VCaP (cell line): Measurements from ENCODE around the gene RNF214.

Experiments
- H3K27ac ChIP-seq: fragments of 450-650 bp; 2 replicates; pipeline ENCODE4 v1.5.1; 2017
- TF ChIP-seq, protein P1 (sequence below): fragments of 450-650 bp; conservative IDR thresholded peaks from 2 replicates; pipeline ENCODE4 v1.5.1; 2017; ENCODE audit warnings: mild to moderate bottlenecking, moderate library complexity

Gene RNF214

DNA sequence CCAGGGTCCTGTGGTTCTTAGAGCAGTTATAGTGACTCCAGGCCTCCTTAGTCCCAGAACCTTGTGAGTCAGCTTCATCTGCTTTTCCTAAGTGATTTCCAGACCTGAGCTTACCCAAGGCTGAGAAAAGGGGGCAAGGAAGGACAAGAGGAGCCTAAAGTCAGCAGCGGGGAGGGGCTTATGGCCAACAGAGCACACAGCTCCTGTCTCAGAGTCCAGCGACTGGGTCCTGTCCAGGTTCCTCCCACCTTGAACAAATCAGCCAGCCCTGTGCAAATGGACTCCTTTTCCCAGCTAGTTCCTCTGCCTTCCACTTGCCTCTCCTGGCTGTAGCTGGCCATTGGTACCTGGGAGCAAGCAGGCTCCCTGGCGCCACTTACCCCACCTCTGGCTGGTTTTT, 72.7 kb downstream of the RNF214 start:
- TF ChIP-seq, protein P1, sequence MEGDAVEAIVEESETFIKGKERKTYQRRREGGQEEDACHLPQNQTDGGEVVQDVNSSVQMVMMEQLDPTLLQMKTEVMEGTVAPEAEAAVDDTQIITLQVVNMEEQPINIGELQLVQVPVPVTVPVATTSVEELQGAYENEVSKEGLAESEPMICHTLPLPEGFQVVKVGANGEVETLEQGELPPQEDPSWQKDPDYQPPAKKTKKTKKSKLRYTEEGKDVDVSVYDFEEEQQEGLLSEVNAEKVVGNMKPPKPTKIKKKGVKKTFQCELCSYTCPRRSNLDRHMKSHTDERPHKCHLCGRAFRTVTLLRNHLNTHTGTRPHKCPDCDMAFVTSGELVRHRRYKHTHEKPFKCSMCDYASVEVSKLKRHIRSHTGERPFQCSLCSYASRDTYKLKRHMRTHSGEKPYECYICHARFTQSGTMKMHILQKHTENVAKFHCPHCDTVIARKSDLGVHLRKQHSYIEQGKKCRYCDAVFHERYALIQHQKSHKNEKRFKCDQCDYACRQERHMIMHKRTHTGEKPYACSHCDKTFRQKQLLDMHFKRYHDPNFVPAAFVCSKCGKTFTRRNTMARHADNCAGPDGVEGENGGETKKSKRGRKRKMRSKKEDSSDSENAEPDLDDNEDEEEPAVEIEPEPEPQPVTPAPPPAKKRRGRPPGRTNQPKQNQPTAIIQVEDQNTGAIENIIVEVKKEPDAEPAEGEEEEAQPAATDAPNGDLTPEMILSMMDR, result no peak
- no peak overlapping the region for H3K27ac ChIP-seq

DNA sequence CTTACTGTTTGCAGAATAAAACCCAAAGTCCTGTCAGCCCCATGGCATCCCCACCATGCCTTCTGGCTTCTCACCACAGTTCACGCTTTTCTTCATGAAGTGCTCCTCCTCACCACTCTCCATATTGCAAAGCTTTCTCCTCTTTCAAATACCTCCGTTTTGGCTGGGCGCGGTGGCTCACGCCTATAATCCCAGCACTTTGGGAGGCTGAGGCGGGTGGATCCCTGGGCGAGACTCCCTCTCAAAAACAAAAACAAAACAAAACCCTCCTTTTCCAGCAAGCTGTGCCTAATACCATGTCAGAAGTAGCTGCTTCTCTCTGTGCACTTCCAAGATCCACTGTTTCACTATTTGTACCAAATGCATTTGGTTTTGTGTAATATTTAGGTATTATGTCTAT, 76.8 kb downstream of the RNF214 start:
- TF ChIP-seq, protein P1, result no peak
- H3K27ac ChIP-seq, result no peak overlapping the region

DNA sequence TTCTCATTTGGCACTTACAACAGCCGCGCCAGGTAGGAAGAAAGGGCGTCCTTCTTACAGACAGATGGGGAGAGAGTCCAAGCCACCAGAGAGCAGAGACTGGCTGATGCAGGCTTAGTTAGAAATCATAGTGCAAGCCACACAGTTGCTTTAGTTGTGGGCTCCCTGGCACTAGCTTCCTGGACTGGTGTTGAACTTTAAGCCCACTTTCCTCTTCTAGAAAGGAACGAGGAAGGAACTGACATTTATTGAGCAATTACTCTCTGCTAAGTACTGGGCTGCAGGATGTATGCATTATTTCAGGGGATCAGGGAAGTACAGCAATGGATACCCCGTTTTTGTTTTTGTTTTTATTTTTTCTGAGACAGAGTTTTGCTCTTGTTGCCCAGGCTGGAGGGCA, 80.6 kb downstream of the RNF214 start:
- peak overlapping the region; percentile 79; the same call in 1 of the 2 replicates for H3K27ac ChIP-seq
- TF ChIP-seq, protein P1, result no peak

DNA sequence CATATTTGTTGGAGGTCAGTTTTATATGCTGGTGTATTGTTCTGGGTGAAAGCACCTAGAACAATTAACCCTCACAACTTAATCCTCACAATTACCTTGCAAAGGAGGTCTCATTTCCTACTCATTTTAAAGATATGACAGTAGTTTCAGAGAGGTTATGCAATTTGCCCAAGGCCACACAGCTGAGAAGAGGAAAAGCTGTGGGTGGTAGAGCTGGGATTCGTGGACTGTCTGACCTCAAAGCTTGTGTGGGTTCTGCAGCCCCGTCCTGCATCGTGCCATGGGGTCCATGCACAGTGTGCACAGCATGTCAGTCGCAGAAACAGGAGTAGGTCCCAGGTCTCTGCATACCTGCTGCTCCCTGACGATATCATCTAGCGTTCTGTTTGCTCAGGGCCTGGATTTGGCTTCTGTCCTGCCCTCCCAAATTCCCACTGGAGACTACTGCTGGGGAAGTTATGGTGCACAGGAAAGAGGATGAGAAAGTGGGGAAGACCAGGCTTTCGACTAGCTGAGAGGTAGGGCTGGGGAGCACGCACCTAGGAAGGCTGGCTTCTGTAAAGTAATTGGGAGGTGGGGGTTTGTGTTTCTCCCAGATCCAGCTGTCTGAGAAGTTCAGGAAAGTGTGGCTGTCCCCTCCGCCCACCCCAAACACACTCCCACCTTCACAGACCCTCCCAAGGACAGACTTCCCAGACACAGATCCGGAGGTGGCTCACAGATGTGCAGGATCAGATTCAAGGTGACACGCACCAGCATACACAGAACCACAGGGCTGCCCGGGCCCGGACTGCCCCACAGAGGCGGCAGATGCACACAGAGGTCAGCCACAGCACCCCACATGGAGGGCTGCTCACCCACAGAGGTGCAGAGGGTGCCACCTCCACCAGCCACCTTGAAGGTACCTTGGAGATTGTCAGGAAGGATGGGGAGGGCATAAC, 81.6 kb downstream of the RNF214 start:
- H3K27ac ChIP-seq, result peak overlapping the region; percentile 79
- TF ChIP-seq, protein P1, result no peak

DNA sequence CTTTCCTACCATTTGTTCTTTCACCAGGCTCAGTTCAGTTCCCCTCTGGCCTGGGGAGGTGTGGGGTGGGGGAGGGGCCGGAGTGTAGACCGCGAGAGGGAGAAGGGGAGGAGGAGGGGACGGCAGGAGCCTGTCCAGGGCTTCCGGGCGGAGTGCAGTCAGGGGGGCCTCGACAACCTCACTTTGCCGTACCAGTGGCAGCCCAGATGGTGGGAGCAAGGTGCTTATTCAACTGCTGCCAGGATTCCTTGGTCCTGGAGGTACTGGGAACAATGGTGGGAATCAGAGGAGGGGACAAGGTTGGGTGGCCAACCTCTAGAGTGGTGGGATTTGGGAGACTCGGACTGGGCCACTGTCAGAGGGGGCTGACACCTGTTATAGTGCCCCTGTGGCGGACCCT, 82.4 kb downstream of the RNF214 start:
- peak overlapping the region; percentile 79 for H3K27ac ChIP-seq

DNA sequence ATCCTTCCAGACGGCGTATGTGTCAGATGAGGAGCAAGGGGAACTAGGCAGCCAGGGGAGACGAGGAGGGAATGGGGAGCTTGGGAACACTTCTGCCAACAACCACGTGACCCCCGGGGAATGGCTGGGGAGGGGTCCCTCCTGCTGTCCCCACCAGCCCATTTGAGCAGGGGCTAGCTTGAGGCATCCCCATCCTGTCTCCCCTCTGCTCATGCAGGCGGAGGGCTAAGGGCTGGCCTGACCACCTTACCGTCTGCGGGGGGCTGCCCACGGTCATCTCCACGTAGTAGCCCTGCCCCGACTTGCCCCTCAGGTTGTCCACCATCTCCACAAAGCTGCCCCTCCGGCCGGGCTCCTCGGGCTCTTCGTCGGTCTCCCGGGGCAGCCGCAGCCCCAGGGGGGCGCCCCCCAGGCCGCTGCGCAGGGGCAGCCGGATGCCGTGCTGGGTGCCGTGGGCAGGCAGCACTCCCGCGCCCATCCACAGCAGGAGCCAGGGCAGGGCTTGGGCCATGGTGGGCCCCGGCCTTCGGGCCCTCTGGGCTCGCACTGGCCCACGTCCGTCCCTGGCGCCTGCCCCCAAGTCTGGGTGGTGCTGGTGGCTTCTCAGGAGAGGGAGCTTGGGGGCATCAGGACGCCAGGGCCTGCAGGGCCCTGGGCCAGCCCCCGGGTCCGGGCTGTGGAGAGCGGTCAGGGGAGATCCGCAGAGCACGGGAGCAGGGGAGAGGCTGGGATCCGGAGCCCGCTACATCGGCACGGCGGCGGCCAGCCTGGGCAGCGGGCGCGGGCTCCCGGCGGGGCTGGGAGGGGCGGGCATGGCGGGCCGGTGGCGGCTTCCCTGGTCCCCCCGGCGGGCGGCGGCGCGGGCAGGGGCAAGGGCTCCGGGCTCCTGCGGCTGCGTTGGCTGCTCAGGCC, 83.1 kb downstream of the RNF214 start:
- TF ChIP-seq, protein P1, result no peak
- H3K27ac ChIP-seq, result peak overlapping the region; percentile 79

More for the DNA sequence above, 82.4 kb downstream of the RNF214 start:
- TF ChIP-seq, protein P1, result no peak
